Skin of body (tissue), 2 donors: ENCODE results near the gene ZFPL1. TPM values are rescaled to one million over a fixed set of nuclear protein-coding genes. Genes with fewer than 3 reads are reported as not detected.

Source experiments
- DNase-seq: peaks from one replicate; lab custom pipeline; 2025; lab: John Stamatoyannopoulos, UW
- total RNA-seq: library from RNA; depleted of rRNA; stranded (reverse); fragments of >200 nt; gene quantifications from one replicate; pipeline ENCODE4 v1.2.3, GENCODE V29; 2014

Gene ZFPL1
- total RNA-seq, 1 donor from 2014 or later, result 20.5 TPM

DNA sequence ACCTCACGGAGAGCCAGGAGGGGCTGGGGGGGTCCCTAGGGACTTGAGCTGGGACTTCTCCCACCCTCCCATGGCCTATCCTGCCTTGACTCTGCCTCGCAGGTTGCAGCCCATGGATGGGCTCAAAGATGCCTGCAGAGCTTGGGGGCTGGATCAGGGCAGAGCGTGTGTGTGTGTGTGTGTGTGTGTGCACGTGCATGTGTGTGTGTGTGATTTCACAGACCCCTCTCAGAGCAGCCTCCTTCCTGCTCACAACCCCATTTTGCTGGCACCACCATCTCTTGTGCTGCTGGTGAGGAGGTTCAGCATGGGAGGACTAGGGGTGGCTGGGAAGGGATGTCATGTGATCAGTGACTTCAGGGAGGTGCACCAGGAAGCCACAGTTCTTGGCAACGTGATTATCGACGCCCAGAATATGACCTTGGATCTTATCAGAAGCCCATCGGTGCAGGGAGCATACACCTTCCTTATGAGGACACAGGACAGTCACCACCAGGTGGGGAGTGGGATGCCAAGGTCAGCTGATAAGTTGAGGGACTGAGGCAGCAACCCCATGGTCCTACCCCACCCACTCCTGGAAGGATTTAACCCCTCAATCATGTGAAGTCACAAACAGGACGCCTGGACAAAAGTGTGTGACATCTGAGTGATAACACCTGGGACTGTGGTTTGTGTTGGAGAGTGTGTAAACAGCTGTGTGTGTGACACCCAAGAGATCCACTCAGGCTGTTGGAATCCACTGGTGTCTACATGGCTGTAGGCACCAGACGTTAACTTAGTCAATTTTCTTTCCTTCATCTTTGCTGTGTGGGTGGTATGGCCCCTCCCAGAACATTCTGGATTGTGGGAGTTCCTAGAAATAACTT, 23.8 kb upstream of the ZFPL1 start:
- DNase-seq, result no peak

DNA sequence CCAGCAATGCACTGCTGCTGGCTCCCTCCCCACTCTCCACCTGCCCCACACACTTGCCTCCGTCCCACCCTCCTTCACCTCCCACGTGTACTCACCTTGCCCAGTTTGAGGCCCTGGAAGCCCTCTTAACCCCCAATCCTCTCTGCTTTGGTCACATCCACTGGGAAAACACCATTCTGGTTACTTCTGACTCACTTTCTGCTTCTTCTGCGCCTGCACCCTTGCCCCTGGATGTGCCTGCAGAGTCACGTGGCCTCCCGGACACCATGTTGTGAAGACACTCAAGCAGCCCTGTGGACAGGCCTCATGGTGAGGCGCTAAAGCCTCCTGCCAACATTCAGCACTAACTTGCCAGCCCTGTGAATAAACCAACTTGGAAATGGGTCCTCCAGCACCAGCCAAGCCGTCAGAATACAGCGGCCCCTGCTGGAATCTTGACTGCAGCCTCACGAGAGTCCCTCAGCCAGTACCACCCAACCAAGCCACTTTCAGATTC, 23.1 kb upstream of the ZFPL1 start:
- DNase-seq, result no peak

- DNase-seq, result no peak
These were observed 20.5 kb upstream of the ZFPL1 start for GRCh38 chr11:65063532-65063931.

DNA sequence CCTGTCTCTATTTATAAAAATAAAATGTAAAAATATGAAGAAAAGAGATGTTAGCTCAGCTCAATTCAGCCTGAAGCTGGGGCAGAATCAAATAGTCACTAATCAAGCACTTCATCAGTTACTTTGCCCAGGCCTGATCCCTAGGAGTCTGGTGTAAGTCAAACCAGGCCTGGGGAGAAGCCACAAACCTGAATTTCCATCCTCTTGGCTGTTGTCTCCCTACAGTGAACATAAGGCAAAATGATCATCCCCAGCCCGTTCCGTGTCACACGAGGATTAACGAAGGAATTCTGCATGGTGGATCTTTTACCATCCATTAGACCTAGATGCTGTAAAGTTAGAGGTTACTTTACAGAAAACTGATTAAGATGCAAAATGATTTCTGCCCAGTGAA, 19.2 kb upstream of the ZFPL1 start:
- DNase-seq, result no peak

GRCh38 chr11:65065851-65066250, 18.2 kb upstream of the ZFPL1 start:
- DNase-seq, result no peak

DNA sequence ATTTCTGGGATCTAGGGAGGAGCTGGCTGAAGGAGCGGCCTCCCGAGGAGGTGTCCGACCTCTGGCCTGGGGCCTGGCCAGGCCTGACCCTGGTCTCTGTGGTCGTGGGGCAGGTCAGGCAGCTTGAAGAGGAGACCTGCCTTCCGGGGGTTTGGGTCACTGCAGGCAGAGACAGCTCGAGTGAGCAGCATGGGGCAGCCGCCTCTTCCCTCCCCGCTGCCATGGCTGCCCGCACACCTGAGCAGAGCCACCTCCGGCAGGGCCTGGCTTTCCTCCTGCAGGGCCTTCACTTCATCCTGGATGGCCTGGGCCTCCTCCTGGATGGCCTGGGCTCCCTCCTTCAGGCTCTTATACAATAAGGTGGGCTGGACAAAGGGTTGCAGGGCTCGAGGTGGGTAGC, 17.7 kb upstream of the ZFPL1 start:
- no peak for DNase-seq

DNA sequence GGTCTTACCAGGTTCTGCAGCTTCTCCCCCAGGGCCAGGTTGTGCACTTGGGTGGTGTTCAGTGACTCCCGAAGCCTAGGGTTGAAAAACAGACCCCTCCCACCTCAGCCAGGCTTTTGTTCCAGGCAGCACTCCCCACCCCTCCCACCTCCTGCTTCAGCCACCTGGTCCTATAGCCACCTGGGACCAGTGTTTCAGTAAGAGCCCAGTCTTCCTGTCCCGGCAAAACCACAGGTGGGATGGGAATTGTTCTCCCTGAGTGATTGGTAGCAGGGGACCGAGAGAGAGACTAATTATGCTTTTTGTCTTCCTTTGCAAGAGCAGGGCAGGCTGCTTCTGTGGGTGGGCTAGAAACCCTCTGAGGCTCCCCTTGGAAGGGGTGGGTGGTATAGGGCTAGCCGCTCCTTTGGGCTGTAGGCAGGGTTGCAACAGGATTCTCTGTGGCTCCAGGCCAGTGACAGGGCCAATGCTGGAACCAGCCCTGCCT, 17.2 kb upstream of the ZFPL1 start:
- no peak for DNase-seq

DNA sequence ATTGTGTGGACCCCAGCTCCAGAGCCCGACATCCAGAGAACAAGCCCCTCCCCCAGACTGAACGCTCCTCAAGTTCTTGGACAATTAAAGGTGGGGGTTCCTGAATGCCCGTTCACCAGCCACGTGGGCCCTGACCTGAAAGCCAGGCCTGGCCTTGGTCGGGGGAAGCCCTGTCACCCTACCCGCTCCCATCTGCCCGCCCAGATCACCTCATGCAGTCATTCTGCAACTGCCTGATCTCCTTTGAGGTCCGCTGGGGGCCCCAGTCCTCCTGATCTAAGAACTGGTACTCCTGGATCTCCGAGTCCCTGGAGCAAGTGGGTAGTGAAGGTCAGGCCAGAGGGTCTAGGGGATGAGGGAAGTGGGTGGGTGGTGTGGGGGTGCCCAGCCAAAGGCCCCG, 16.6 kb upstream of the ZFPL1 start:
- DNase-seq, result no peak

DNA sequence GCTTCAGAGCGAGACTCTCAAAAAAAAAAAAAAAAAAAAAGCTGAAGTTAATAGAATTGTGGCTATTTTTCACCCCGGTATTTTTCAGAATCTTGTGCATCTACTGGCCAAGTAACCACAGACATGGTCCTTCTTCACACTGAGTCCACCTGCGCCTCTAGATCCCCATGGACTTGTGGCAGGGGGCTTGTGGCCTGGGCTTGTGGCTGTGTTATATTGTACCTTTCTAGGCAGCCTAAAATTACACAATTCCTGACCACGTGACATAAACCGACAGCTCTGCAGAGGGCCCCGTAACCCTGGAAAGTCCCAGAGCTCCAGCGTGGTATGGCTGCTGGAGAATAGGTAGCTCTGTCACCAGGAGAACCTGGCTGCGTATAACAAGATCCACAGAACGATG, 14.8 kb upstream of the ZFPL1 start:
- DNase-seq, result no peak

- DNase-seq, result no peak
These were observed 12.0 kb upstream of the ZFPL1 start for GRCh38 chr11:65071907-65072630.

- DNase-seq, result no peak
These were observed 11.4 kb upstream of the ZFPL1 start for GRCh38 chr11:65072631-65072966.

DNA sequence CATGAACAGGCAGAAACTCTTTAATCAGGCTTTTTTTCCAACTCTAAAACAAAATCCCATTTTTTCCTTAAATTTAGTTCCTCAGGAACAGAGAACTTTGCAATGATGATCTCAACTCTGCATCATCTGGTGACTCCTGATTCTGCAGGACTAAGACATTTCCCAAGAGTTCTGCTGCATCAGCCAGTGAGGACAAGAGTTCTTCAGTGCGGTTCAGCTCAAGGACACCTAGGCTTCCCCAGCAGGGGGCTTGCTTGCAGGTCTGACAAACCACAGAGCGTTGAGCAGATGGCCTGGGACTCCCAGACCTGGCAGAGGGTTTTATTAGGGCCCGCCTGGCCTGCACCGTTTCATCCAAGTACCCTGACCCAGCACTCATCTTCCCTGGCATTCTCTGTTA, 6.6 kb upstream of the ZFPL1 start:
- DNase-seq, result no peak

GRCh38 chr11:65078151-65078550, 5.9 kb upstream of the ZFPL1 start:
- DNase-seq, result no peak

GRCh38 chr11:65078786-65079342, 5.2 kb upstream of the ZFPL1 start:
- DNase-seq, result no peak

- no peak for DNase-seq
These were observed 738 bp upstream of the ZFPL1 start for GRCh38 chr11:65083134-65083833.

DNA sequence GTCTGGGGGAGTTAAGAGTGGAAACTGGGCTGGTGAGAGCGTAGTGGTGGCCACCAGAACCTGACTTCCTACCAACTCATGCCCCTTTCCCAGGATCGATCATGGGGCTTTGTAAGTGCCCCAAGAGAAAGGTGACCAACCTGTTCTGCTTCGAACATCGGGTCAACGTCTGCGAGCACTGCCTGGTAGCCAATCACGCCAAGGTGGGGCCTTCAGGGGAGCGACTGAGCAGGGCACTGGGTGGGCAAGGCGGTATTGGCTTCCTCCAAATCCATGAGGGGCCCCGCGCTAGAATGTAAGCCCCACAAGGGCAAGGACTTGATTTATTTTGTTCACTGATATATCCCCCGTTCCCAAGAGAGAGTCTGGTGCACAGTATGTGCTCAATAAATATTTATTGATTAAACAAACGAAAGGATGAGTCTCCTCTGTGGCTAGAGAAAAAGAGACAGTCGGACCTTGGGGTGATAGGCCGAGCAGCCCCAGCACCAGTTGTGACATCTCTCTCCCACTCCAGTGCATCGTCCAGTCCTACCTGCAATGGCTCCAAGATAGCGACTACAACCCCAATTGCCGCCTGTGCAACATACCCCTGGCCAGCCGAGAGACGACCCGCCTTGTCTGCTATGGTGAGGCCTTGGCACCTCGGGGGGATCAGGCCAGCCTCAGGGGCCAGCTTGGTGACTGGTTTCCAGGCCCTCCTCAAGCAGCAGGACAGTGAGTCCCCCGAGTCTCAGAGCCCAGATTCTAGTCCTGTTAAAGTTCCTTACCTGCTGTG, 765 bp downstream of the ZFPL1 start:
- no peak for DNase-seq

- no peak for DNase-seq
These were observed 1.4 kb downstream of the ZFPL1 start for GRCh38 chr11:65085446-65085845.

DNA sequence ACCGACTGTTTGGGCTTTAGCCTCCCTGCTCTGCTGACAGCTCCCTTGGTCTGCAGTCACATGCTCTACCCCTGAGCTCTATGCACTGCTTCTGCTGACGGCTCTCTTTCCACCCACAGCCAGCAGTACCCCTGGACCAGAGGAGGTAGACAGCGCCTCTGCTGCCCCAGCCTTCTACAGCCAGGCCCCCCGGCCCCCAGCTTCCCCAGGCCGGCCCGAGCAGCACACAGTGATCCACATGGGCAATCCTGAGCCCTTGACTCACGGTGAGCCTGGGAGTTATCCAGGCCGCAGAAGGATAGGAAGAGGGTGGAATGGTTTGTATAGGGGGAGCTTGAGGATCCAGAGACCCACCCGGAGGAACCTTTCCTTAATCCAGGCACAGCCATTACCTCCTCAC, 2.8 kb downstream of the ZFPL1 start:
- no peak for DNase-seq

- no peak for DNase-seq
These were observed 3.2 kb downstream of the ZFPL1 start for GRCh38 chr11:65087216-65087615.

DNA sequence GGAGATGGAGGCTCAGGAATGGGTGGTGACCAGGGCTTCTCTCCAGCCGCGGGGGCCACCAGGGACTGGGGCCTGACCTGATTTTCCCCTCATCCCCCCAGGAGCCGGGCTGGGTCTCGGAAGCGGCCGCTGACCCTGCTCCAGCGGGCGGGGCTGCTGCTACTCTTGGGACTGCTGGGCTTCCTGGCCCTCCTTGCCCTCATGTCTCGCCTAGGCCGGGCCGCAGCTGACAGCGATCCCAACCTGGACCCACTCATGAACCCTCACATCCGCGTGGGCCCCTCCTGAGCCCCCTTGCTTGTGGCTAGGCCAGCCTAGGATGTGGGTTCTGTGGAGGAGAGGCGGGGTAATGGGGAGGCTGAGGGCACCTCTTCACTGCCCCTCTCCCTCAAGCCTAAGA, 3.8 kb downstream of the ZFPL1 start:
- DNase-seq, result no peak

DNA sequence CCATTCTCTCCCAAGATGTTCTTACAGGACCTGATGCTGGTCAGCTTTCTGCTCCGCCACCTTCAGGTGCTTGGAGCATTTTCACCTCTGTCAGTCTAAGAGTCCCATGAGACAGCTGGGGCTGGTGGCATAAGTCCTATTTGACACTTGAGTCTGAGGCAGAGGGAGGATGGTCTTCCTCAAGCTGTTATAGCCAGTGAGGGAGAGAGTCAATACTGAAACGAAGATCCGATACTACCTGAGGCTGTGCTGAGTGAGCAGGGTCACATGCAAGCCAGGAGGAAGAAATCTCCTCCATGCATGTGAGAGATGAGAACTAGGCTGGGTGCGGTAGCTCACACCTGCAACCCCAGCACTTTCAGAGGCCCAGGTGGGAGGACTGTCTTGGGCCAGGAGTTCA, 5.6 kb downstream of the ZFPL1 start:
- DNase-seq, result no peak
